Kidney (tissue), 14 donors: ENCODE data around the gene MACROD2. TPM values are rescaled to one million over a fixed set of nuclear protein-coding genes. Genes with fewer than 3 reads are reported as not detected.

Experiments used
- DNase-seq, 5 donors: peaks; one replicate each; pipeline ENCODE4 v3.0.0-alpha.2; 2013 to 2020
- FAIRE-seq: peaks from 2 replicates; lab custom pipeline; 2012; peaks lifted over from hg19 to GRCh38; lab: Jason Lieb, UNC
- H3K27ac ChIP-seq, 2 donors: one replicate each; pipeline ENCODE4 v1.7.0; 2013; ENCODE audit warnings: low read depth in 2 of 2, low read length in 2 of 2, inconsistent platforms in 1 of 2
- H3K27me3 ChIP-seq: one replicate; pipeline ENCODE4 v1.7.1; 2013; ENCODE audit warnings: low read length, inconsistent platforms; ENCODE audit not compliant: control insufficient read depth, insufficient read depth
- H3K36me3 ChIP-seq, 3 donors: one replicate each; pipeline versions ENCODE4 v1.7.0 to v1.7.1; 2013; ENCODE audit warnings: low read length in 3 of 3, control low read depth in 1 of 3, inconsistent platforms in 1 of 3; ENCODE audit not compliant: insufficient read depth in 3 of 3, control insufficient read depth in 2 of 3
- H3K4me1 ChIP-seq, 3 donors: one replicate each; pipeline versions ENCODE4 v1.7.0 to v1.7.1; 2013; ENCODE audit warnings: low read length in 3 of 3, inconsistent platforms in 1 of 3, low read depth in 1 of 3; ENCODE audit not compliant: control insufficient read depth in 2 of 3, insufficient read depth in 2 of 3
- H3K4me3 ChIP-seq, 3 donors: one replicate each; pipeline versions ENCODE4 v1.7.0 to v1.8.1; 2013; ENCODE audit warnings: low read length in 3 of 3, control low read depth in 1 of 3, inconsistent platforms in 1 of 3
- H3K9ac ChIP-seq, 3 donors: one replicate each; pipeline versions ENCODE4 v1.7.0 to v1.7.1; 2013; ENCODE audit warnings: low read length in 3 of 3, control low read depth in 1 of 3, inconsistent platforms in 1 of 3
- H3K9me3 ChIP-seq, 3 donors: one replicate each; pipeline versions ENCODE4 v1.7.0 to v1.7.1; 2013; ENCODE audit warnings: low read length in 3 of 3, control low read depth in 1 of 3, inconsistent platforms in 1 of 3; ENCODE audit not compliant: control insufficient read depth in 2 of 3, insufficient read depth in 1 of 3
- intact Hi-C: fragments of 100-400 bp; cut with DNase I; formaldehyde crosslinking; loops from one replicate; pipeline ENCODE4 v1.11.1; 2022
- polyA plus RNA-seq: library from polyadenylated mRNA; stranded (reverse); fragments of 350-450 nt; fragmentation: Illumina TruSeq; extraction: RNeasy Lipid Tissue Mini Kit (QIAGEN cat#74804); gene quantifications from one replicate; pipeline ENCODE4 v1.2.3, GENCODE V29; 2014; ENCODE audit warnings: low read depth, low replicate concordance; ENCODE audit not compliant: insufficient read depth
- total RNA-seq: library from RNA; stranded (reverse); fragmentation: NEBNext Ultra II Directional; extraction: Animal tissue kit (Norgen Biotek cat#: 25700); gene quantifications from one replicate; pipeline ENCODE4 v1.2.1, GENCODE V29; 2021
- TF ChIP-seq, protein P1 (sequence below): IDR thresholded peaks from 3 replicates; pipeline ENCODE4 v1.5.1; 2012; ENCODE audit warnings: mild to moderate bottlenecking, moderate library complexity, borderline replicate concordance; ENCODE audit not compliant: insufficient read depth; ENCODE audit errors: extremely low read depth
- donor health status: control.
- donor health status: control.
- donor health status: control.
- donor health status: control.
- donor health status: control.
- donor health status: DM: yes; HTN: yes; CAD: no.
- donor health status: Normal renal cell carcinoma (clear cell type).

The MACROD2 gene
- total and polyA plus RNA-seq, 2 donors from 2014 or later, result 3.0 to 10.0 TPM

DNA sequence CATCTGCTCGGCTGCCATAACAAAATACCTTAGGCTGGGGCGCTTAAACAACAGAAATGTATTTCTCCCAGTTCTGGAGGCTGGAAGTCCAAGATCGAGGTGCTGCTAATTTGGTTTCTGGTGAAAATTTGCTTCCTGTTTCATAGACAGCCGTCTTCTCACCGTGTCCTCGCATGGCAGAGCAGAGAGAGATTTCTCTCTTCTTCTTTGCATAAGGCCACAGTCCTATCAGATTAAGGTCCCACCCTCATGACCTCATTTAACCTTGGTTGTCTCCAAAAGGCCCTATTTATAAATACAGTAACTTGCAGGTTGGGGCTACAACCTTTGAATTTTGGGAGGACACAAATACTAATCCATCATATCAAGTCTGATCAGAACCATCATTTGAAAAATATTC is 2033.6 kb downstream of the MACROD2 start:
- no peak overlapping the region for H3K4me3 ChIP-seq
- H3K27ac ChIP-seq, result no peak overlapping the region
- TF ChIP-seq, protein P1, sequence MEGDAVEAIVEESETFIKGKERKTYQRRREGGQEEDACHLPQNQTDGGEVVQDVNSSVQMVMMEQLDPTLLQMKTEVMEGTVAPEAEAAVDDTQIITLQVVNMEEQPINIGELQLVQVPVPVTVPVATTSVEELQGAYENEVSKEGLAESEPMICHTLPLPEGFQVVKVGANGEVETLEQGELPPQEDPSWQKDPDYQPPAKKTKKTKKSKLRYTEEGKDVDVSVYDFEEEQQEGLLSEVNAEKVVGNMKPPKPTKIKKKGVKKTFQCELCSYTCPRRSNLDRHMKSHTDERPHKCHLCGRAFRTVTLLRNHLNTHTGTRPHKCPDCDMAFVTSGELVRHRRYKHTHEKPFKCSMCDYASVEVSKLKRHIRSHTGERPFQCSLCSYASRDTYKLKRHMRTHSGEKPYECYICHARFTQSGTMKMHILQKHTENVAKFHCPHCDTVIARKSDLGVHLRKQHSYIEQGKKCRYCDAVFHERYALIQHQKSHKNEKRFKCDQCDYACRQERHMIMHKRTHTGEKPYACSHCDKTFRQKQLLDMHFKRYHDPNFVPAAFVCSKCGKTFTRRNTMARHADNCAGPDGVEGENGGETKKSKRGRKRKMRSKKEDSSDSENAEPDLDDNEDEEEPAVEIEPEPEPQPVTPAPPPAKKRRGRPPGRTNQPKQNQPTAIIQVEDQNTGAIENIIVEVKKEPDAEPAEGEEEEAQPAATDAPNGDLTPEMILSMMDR, result no peak
- FAIRE-seq (no peak), DNase-seq (no peak)
- intact Hi-C loops, result no loop called here
- no peak overlapping the region for H3K9ac ChIP-seq
- no peaks in the 10 kb centered on the region for H3K9me3 ChIP-seq
- no peaks in the 10 kb centered on the region for H3K27me3 ChIP-seq
- H3K36me3 ChIP-seq, result no peaks in the 10 kb centered on the region
- no peaks in the 10 kb centered on the region for H3K4me1 ChIP-seq

DNA sequence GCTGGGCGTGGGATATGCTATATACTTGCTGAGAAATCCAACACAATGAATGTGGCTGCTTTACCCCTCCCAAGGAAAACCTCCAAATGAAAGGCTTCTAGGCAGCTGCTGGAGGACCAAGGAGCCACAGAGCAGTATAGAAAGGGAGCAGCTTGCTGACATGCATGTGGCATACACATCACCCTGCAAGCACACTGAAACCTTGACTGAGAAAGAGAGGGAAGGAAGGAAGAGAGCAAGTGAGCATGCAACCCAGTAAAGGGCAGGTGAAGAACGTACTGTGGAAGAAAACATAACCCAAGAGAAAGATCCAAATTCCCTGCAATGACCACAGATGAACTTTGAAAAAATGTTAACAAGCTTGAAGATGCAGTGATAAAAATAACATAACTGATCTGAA is 2034.9 kb downstream of the MACROD2 start:
- Histone ChIP-seq H3K9ac (no peak overlapping the region), H3K4me1 (no peaks in the 10 kb centered on the region), H3K36me3 (no peaks in the 10 kb centered on the region), H3K27me3 (no peaks in the 10 kb centered on the region), H3K4me3 (no peak overlapping the region), H3K27ac (no peak overlapping the region), H3K9me3 (no peaks in the 10 kb centered on the region)
- DNase-seq (no peak), FAIRE-seq (no peak)
- TF ChIP-seq, protein P1, result no peak
- intact Hi-C loops, result no loop called here

DNA sequence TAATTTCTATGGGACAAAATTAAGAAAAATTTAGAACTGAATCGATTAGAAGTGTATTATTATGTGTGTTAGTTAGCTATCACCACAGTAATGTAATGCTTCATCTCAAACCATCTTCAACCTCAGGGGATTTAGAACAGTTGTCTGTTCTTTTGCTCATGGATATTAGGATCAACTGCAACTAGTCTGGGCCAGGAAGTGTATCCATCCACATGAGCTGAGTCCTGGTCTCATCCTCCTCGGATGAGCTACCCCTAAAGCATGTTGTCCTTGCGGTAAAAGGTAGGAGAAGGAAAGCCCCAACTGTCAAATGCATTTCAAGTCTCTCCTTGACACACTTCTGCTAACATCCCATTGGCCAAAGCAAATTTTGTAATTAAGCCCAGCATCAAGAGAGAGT is 2040.3 kb downstream of the MACROD2 start:
- no peak overlapping the region for H3K27ac ChIP-seq
- no peaks in the 10 kb centered on the region for H3K36me3 ChIP-seq
- no peak for FAIRE-seq
- no peaks in the 10 kb centered on the region for H3K27me3 ChIP-seq
- no peaks in the 10 kb centered on the region for H3K4me1 ChIP-seq
- no peak overlapping the region for H3K4me3 ChIP-seq
- no peak overlapping the region for H3K9ac ChIP-seq
- TF ChIP-seq, protein P1, result no peak
- no peak for DNase-seq
- intact Hi-C loops, result no loop called here
- no peaks in the 10 kb centered on the region for H3K9me3 ChIP-seq

DNA sequence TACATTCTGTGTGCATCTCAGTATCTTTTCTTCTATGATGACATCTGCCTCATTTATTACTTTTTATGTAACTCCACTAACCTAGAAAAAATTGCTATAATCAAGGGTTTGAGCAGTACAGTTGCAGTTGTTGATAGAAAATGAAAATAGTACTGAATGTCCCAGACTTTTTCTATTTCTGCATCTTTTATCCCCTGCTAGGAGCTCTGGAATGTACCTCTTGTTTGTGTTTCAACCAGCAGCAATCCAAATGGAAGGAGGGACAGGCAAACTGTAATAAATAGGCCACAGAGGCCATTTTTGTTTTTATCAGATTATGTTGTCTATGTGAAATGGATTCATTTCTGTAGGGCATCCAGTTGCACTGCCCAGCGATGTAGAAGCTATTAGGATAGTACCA is 2041.0 kb downstream of the MACROD2 start:
- H3K4me3 ChIP-seq, result no peak overlapping the region
- no peaks in the 10 kb centered on the region for H3K36me3 ChIP-seq
- H3K9ac ChIP-seq, result no peak overlapping the region
- no peaks in the 10 kb centered on the region for H3K27me3 ChIP-seq
- TF ChIP-seq, protein P1, result no peak
- DNase-seq, result no peak
- intact Hi-C loops, result no loop called here
- no peak for FAIRE-seq
- H3K27ac ChIP-seq, result no peak overlapping the region
- no peaks in the 10 kb centered on the region for H3K9me3 ChIP-seq
- no peaks in the 10 kb centered on the region for H3K4me1 ChIP-seq
